Stimulated activated CD4-positive, alpha-beta T cell treated with anti-CD3 and anti-CD28 coated beads, Interleukin-15, amount 100 ng/mL, for 1 hour (primary cell): ENCODE results near the gene RBM10.

ENCODE experiments used
- DNase-seq, 2 donors: peaks; one replicate each; pipeline ENCODE4 v3.0.0-alpha.2; 2020; ENCODE audit warnings: low read depth in 1 of 2, low spot score in 1 of 2

RBM10 gene

GRCh38 chrX:47148946-47149345 lies 3.9 kb downstream of the RBM10 start:
- no peak for DNase-seq

- DNase-seq, result no peak
Measured at GRCh38 chrX:47151435-47151834, 6.4 kb downstream of the RBM10 start.

GRCh38 chrX:47156611-47157520 lies 11.8 kb downstream of the RBM10 start:
- no peak for DNase-seq

- no peak for DNase-seq
Measured at GRCh38 chrX:47158131-47158530, 13.1 kb downstream of the RBM10 start.

GRCh38 chrX:47158781-47159180 lies 13.8 kb downstream of the RBM10 start:
- DNase-seq, result no peak

GRCh38 chrX:47160781-47161180 lies 15.8 kb downstream of the RBM10 start:
- no peak for DNase-seq

GRCh38 chrX:47162927-47163583 lies 18.0 kb downstream of the RBM10 start:
- no peak for DNase-seq

- no peak for DNase-seq
Measured at GRCh38 chrX:47164420-47164819, 19.4 kb downstream of the RBM10 start.

GRCh38 chrX:47166126-47166525 lies 21.1 kb downstream of the RBM10 start:
- no peak for DNase-seq

GRCh38 chrX:47168495-47169073 lies 23.6 kb downstream of the RBM10 start:
- no peak for DNase-seq

- DNase-seq, result no peak
Measured at GRCh38 chrX:47169273-47169672, 24.3 kb downstream of the RBM10 start.

GRCh38 chrX:47169726-47170515 lies 24.9 kb downstream of the RBM10 start:
- DNase-seq, result no peak

- DNase-seq, result no peak
Measured at GRCh38 chrX:47170861-47171692, 26.1 kb downstream of the RBM10 start.

- DNase-seq, result no peak
Measured at GRCh38 chrX:47171996-47172395, 27.0 kb downstream of the RBM10 start.

- no peak for DNase-seq
Measured at GRCh38 chrX:47172549-47172948, 27.5 kb downstream of the RBM10 start.

- no peak for DNase-seq
Measured at GRCh38 chrX:47172971-47173792, 28.2 kb downstream of the RBM10 start.

- no peak for DNase-seq
Measured at GRCh38 chrX:47174376-47174775, 29.4 kb downstream of the RBM10 start.

GRCh38 chrX:47174846-47175587 lies 30.0 kb downstream of the RBM10 start:
- DNase-seq, result no peak

GRCh38 chrX:47175588-47175980 lies 30.6 kb downstream of the RBM10 start:
- DNase-seq, result no peak
